SKM-1 treated with dmso at 0.1 percent for 144 hours (cell line): ENCODE measurements around the gene ACMSD.
"Not testable (repeated sequence)": the region's sequence is repeated elsewhere in the genome, so short reads cannot be mapped to it uniquely, and the experiment has no call there.

Experiments
- DNase-seq: peaks from one replicate; lab custom pipeline; 2025; ENCODE audit not compliant: unreplicated experiment; lab: John Stamatoyannopoulos, UW

Gene ACMSD

GRCh38 chr2:134838143-134838620 lies at the start of gene ACMSD:
Gene ACMSD, plus strand, starts transcription at chr2:134838616. Its CDS starts 67 bp downstream, at chr2:134838683.
- no peak for DNase-seq

GRCh38 chr2:134790487-134790886 lies 47.9 kb upstream of the ACMSD start:
- DNase-seq: no peak

GRCh38 chr2:134791616-134792015 lies 46.8 kb upstream of the ACMSD start:
- DNase-seq: no peak

GRCh38 chr2:134792186-134792585 lies 46.2 kb upstream of the ACMSD start:
- DNase-seq: no peak

- DNase-seq: no peak
Observed at GRCh38 chr2:134795765-134796164, 42.7 kb upstream of the ACMSD start.

- DNase-seq: no peak
Observed at GRCh38 chr2:134796373-134796772, 42.0 kb upstream of the ACMSD start.

GRCh38 chr2:134799936-134800335 lies 38.5 kb upstream of the ACMSD start:
- no peak for DNase-seq

GRCh38 chr2:134800341-134800740 lies 38.1 kb upstream of the ACMSD start:
- no peak for DNase-seq

- DNase-seq: not testable (repeated sequence)
Observed at GRCh38 chr2:134803609-134804405, 34.6 kb upstream of the ACMSD start.

GRCh38 chr2:134815741-134816140 lies 22.7 kb upstream of the ACMSD start:
- no peak for DNase-seq

- no peak for DNase-seq
Observed at GRCh38 chr2:134818321-134818720, 20.1 kb upstream of the ACMSD start.

- no peak for DNase-seq
Observed at GRCh38 chr2:134819334-134819733, 19.1 kb upstream of the ACMSD start.

GRCh38 chr2:134823431-134823830 lies 15.0 kb upstream of the ACMSD start:
- DNase-seq: no peak

- no peak for DNase-seq
Observed at GRCh38 chr2:134823832-134824231, 14.6 kb upstream of the ACMSD start.

- not testable (repeated sequence) for DNase-seq
Observed at GRCh38 chr2:134825716-134826115, 12.7 kb upstream of the ACMSD start.

- DNase-seq: no peak
Observed at GRCh38 chr2:134835471-134835870, 2.9 kb upstream of the ACMSD start.

- no peak for DNase-seq
Observed at GRCh38 chr2:134836986-134837385, 1.4 kb upstream of the ACMSD start.

GRCh38 chr2:134839649-134840048 lies 1.2 kb downstream of the ACMSD start:
- DNase-seq: no peak

GRCh38 chr2:134842930-134843490 lies 4.6 kb downstream of the ACMSD start:
- no peak for DNase-seq

GRCh38 chr2:134843968-134844367 lies 5.6 kb downstream of the ACMSD start:
- no peak for DNase-seq

- DNase-seq: no peak
Observed at GRCh38 chr2:134845028-134845427, 6.6 kb downstream of the ACMSD start.

GRCh38 chr2:134845719-134846118 lies 7.3 kb downstream of the ACMSD start:
- no peak for DNase-seq

- DNase-seq: no peak
Observed at GRCh38 chr2:134846213-134846612, 7.8 kb downstream of the ACMSD start.
